NCI-H2171 treated with DMSO at 0.1 percent for 48 hours (cell line): ENCODE data around the gene ADGRF5.

Experiments used
- DNase-seq: peaks from one replicate; lab custom pipeline; 2025; lab: John Stamatoyannopoulos, UW

The ADGRF5 gene

GRCh38 chr6:46816626-46817025, 105.1 kb downstream of the ADGRF5 start:
- DNase-seq: no peak

DNA sequence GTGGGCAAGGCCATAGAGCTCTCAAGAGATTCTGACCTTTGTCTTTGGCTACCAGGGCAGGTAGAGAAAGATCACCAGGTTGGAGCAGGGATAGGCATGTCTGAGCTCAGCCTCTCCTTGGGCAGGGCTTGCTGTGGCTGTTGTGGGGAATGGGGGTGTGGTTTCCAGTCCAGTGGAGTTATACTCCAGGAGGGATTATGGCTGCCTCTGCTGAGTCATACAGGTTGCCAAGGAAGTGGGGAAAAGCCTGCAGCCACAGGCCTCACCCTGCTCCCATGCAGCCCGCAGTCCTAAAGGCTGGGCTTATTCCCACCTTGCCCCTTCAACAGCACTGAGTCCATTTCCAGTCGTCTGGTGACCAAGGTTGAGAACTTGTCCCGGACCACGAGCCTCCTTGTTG, 106.6 kb downstream of the ADGRF5 start:
- no peak for DNase-seq

DNA sequence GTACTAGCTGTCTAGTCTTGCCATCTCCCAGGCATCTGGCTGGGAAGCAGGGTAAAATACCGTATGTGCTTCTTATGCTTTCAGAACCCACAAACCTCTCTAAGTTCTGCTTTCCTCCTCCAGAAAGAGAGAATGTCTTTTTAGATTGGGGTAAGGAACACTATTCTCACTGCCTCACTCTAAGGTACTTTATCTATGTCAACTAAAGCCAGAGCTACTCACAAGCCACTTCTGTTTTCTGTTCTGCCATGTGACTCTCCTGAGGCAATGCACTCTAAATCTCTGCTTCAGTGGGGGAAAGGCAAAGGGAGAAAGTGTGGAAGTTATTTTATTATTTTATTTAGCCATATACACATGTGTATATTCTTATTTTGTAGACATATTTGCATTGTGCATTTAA, 112.9 kb downstream of the ADGRF5 start:
- DNase-seq: no peak
